PC-9 (cell line): Measurements from ENCODE around the gene LNX2. TPM values are rescaled to one million over a fixed set of nuclear protein-coding genes. Genes with fewer than 3 reads are reported as not detected.

ENCODE experiments used
- BruUV-seq: library from RNA; stranded (reverse); fragments of 400-500 nt; replicated peaks from 2 replicates; lab custom pipeline; 2021; lab: Mats Ljungman, UMichigan
- CTCF ChIA-PET: fragments of 300-600 bp; sonication (Branson Sonifier 250); formaldehyde crosslinking; loops from one replicate; lab custom pipeline; 2022; ENCODE audit warnings: antibody characterized with exemption; lab: Charles Lee
- POLR2A ChIA-PET: fragments of 300-600 bp; sonication (Branson Sonifier 250); formaldehyde crosslinking; loops from one replicate; lab custom pipeline; 2022; ENCODE audit warnings: antibody characterized with exemption; ENCODE audit not compliant: unreplicated experiment; lab: Charles Lee
- DNase-seq, 2 experiments: peaks; one replicate each; pipeline versions ENCODE4 v3.0.0 to v3.0.0-alpha.2; 2015 to 2022; ENCODE audit warnings: mixed read lengths in 1 of 2
- H2AFZ ChIP-seq: fragments of 200-600 bp; sonication (generic); 2 replicates; pipeline ENCODE4 v1.8.1; 2017; ENCODE audit warnings: antibody characterized with exemption
- H3F3A ChIP-seq: fragments of 200-600 bp; sonication (generic); 2 replicates; pipeline ENCODE4 v1.8.1; 2017; ENCODE audit warnings: antibody characterized with exemption, mild to moderate bottlenecking, low read depth; ENCODE audit not compliant: insufficient read depth
- H3K27ac ChIP-seq: fragments of 200-600 bp; sonication (generic); 2 replicates; pipeline ENCODE4 v1.6.1; 2016; ENCODE audit warnings: mixed run types
- H3K27me3 ChIP-seq: fragments of 200-600 bp; sonication (generic); 2 replicates; pipeline ENCODE4 v1.6.1; 2016; ENCODE audit warnings: low read depth, mixed run types; ENCODE audit not compliant: insufficient read depth
- H3K36me3 ChIP-seq: fragments of 200-600 bp; sonication (generic); 2 replicates; pipeline ENCODE4 v1.6.1; 2016; ENCODE audit warnings: low read depth, mixed run types
- H3K4me1 ChIP-seq: fragments of 200-600 bp; sonication (generic); replicated peaks from 2 replicates; pipeline ENCODE4 v1.6.1; 2016; ENCODE audit warnings: mixed run types; ENCODE audit not compliant: insufficient read depth
- H3K4me2 ChIP-seq: fragments of 200-600 bp; sonication (generic); 2 replicates; pipeline ENCODE4 v1.6.1; 2017; ENCODE audit warnings: mixed run types
- H3K4me3 ChIP-seq: fragments of 200-600 bp; sonication (generic); 2 replicates; pipeline ENCODE4 v1.6.1; 2016; ENCODE audit warnings: mixed run types
- H3K79me2 ChIP-seq: fragments of 200-600 bp; sonication (generic); 2 replicates; pipeline ENCODE4 v1.6.1; 2017; ENCODE audit warnings: low read depth, mixed run types
- H3K9me2 ChIP-seq: fragments of 200-600 bp; sonication (generic); 2 replicates; pipeline ENCODE4 v1.8.1; 2017; ENCODE audit warnings: mild to moderate bottlenecking; ENCODE audit not compliant: insufficient read depth
- H3K9me3 ChIP-seq: fragments of 200-600 bp; sonication (generic); 2 replicates; pipeline ENCODE4 v1.8.1; 2016; ENCODE audit warnings: low read depth; ENCODE audit not compliant: insufficient read depth
- H4K20me1 ChIP-seq: fragments of 200-600 bp; sonication (generic); 2 replicates; pipeline ENCODE4 v1.8.1; 2017; ENCODE audit not compliant: insufficient read depth
- CTCF ChIP-seq: fragments of 200-600 bp; sonication (generic); conservative IDR thresholded peaks from 2 replicates; pipeline ENCODE4 v1.6.1; 2017; ENCODE audit warnings: mixed run types, antibody characterized with exemption, mild to moderate bottlenecking, moderate library complexity
- EZH2 ChIP-seq: fragments of 200-600 bp; sonication (generic); IDR thresholded peaks from 2 replicates; pipeline ENCODE4 v1.8.0; 2017; ENCODE audit warnings: antibody characterized with exemption, low read depth
- intact Hi-C: fragments of 100-400 bp; cut with micrococcal nuclease; formaldehyde crosslinking; loops from one replicate; pipeline ENCODE4 v1.10.0; 2022; ENCODE audit not compliant: unreplicated experiment
- total RNA-seq: library from RNA; stranded (reverse); gene quantifications from 2 replicates; pipeline ENCODE4 v1.2.3, GENCODE V29; 2021

Gene LNX2
- total RNA-seq, 1 experiment from 2014 or later: 7.0 TPM

GRCh38 chr13:27644302-27644701 is 24.0 kb upstream of the LNX2 start:
- Histone ChIP-seq H3K9me2 (no peaks in the 10 kb centered on the region), H4K20me1 (peaks cover 17% of the 10 kb centered on the region; the same call in 1 of the 2 replicates), H3K4me1 (no peaks in the 10 kb centered on the region), H3K4me3 (no peak overlapping the region), H3K27ac (no peak overlapping the region), H3K79me2 (peaks cover 39% of the 10 kb centered on the region), H3K9me3 (peaks cover 10% of the 10 kb centered on the region; the same call in 1 of the 2 replicates), H2AFZ (no peak overlapping the region), H3K27me3 (no peaks in the 10 kb centered on the region), H3K36me3 (peaks cover 17% of the 10 kb centered on the region), H3F3A (no peaks in the 10 kb centered on the region), H3K4me2 (no peak overlapping the region)
- ChIA-PET CTCF (no interaction called here), POLR2A (interaction anchor here (0.6 kb wide), 1 partner anchor 23 kb away, joined by 5 read pairs; no protein-coding TSS in a partner anchor)
- no peak for DNase-seq
- no TSS peak for BruUV-seq
- intact Hi-C loops: no loop called here
- no peak for TF ChIP-seq EZH2
- no peak for TF ChIP-seq CTCF

- DNase-seq: no peak
- Histone ChIP-seq H3K27ac (no peak overlapping the region), H3K27me3 (no peaks in the 10 kb centered on the region), H3K9me3 (peaks cover 2% of the 10 kb centered on the region; the same call in 1 of the 2 replicates), H2AFZ (no peak overlapping the region), H3K4me2 (no peak overlapping the region), H4K20me1 (peaks cover 25% of the 10 kb centered on the region; the same call in 1 of the 2 replicates), H3K36me3 (peaks cover 12% of the 10 kb centered on the region), H3F3A (no peaks in the 10 kb centered on the region), H3K4me3 (no peak overlapping the region), H3K9me2 (no peaks in the 10 kb centered on the region), H3K79me2 (peaks cover 47% of the 10 kb centered on the region), H3K4me1 (no peaks in the 10 kb centered on the region)
- CTCF ChIA-PET: no interaction called here
- BruUV-seq: no TSS peak
- TF ChIP-seq EZH2: no peak
- no peak for TF ChIP-seq CTCF
- POLR2A ChIA-PET: interaction anchor here (0.5 to 0.6 kb wide), 2 partner anchors 8 to 23 kb away, joined by 3 to 5 read pairs; no protein-coding TSS in a partner anchor
- intact Hi-C loops: no loop called here
Measured at GRCh38 chr13:27643334-27644132, 23.2 kb upstream of the LNX2 start.

GRCh38 chr13:27641711-27642502 is 21.6 kb upstream of the LNX2 start:
- BruUV-seq: no TSS peak
- no peaks in the 10 kb centered on the region for H3K9me2 ChIP-seq
- peaks cover 53% of the 10 kb centered on the region for H3K79me2 ChIP-seq
- TF ChIP-seq EZH2 (no peak), CTCF (no peak)
- intact Hi-C loops: no loop called here
- CTCF ChIA-PET: no interaction called here
- no peak overlapping the region for H3K27ac ChIP-seq
- H2AFZ ChIP-seq: no peak overlapping the region
- no peaks in the 10 kb centered on the region for H3K9me3 ChIP-seq
- peaks cover 28% of the 10 kb centered on the region; the same call in 1 of the 2 replicates for H4K20me1 ChIP-seq
- H3F3A ChIP-seq: no peaks in the 10 kb centered on the region
- POLR2A ChIA-PET: interaction anchor here (0.6 to 0.7 kb wide), 2 partner anchors 28 to 217 kb away, joined by 3 to 4 read pairs; partner anchors contain the start of gene GTF3A
- no peak for DNase-seq
- no peak overlapping the region for H3K4me2 ChIP-seq
- no peak overlapping the region for H3K4me3 ChIP-seq
- H3K27me3 ChIP-seq: no peaks in the 10 kb centered on the region
- no peaks in the 10 kb centered on the region for H3K4me1 ChIP-seq
- peaks cover 7% of the 10 kb centered on the region; the same call in 1 of the 2 replicates for H3K36me3 ChIP-seq
